A673 (cell line): ENCODE results near the gene BST1. TPM values are rescaled to one million over a fixed set of nuclear protein-coding genes. Genes with fewer than 3 reads are reported as not detected.

Experiments
- BruUV-seq: library from RNA; stranded (reverse); fragments of 400-500 nt; replicated peaks from 2 replicates; lab custom pipeline; 2021; lab: Mats Ljungman, UMichigan
- CTCF ChIA-PET: fragments of 300-600 bp; sonication (Branson Sonifier 250); formaldehyde crosslinking; loops from one replicate; lab custom pipeline; 2022; ENCODE audit warnings: antibody characterized with exemption; lab: Charles Lee
- POLR2A ChIA-PET: fragments of 300-600 bp; sonication (Branson Sonifier 250); formaldehyde crosslinking; loops from one replicate; lab custom pipeline; 2022; ENCODE audit warnings: antibody characterized with exemption; ENCODE audit not compliant: low non-redundant PET; lab: Charles Lee
- DNase-seq: peaks from one replicate; pipeline ENCODE4 v3.0.0-alpha.2; 2015; ENCODE audit warnings: low spot score
- H3K27ac ChIP-seq: fragments of 200-600 bp; sonication (generic); 2 replicates; pipeline ENCODE4 v1.5.1; 2016; ENCODE audit warnings: mixed run types, low read depth, mild to moderate bottlenecking, mixed read lengths, antibody characterized with exemption, low read length; ENCODE audit not compliant: poor library complexity, severe bottlenecking
- H3K27me3 ChIP-seq: fragments of 200-600 bp; sonication (generic); replicated peaks from 2 replicates; pipeline ENCODE4 v1.6.1; 2017; ENCODE audit warnings: mixed run types, low read depth, mild to moderate bottlenecking, mixed read lengths, antibody characterized with exemption, low read length; ENCODE audit not compliant: insufficient read depth, poor library complexity
- H3K36me3 ChIP-seq: fragments of 200-600 bp; sonication (generic); 2 replicates; pipeline ENCODE4 v1.6.1; 2016; ENCODE audit warnings: mixed run types, mild to moderate bottlenecking, mixed read lengths, antibody characterized with exemption, low read length; ENCODE audit not compliant: insufficient read depth, poor library complexity, severe bottlenecking
- H3K4me1 ChIP-seq: fragments of 200-600 bp; sonication (generic); 2 replicates; pipeline ENCODE4 v1.6.1; 2017; ENCODE audit warnings: mixed run types, mild to moderate bottlenecking, mixed read lengths, antibody characterized with exemption, low read length; ENCODE audit not compliant: insufficient read depth, poor library complexity, severe bottlenecking
- H3K4me3 ChIP-seq: fragments of 200-600 bp; sonication (generic); 2 replicates; pipeline ENCODE4 v1.5.1; 2016; ENCODE audit warnings: low read depth, mixed run types, mild to moderate bottlenecking, mixed read lengths, low read length; ENCODE audit not compliant: poor library complexity, severe bottlenecking
- H3K9me3 ChIP-seq: fragments of 200-600 bp; sonication (generic); 2 replicates; pipeline ENCODE4 v1.6.1; 2016; ENCODE audit warnings: mixed run types, low read depth, mild to moderate bottlenecking, mixed read lengths, antibody characterized with exemption, low read length; ENCODE audit not compliant: poor library complexity, severe bottlenecking
- EZH2 ChIP-seq: fragments of 200-600 bp; sonication (generic); IDR thresholded peaks from 2 replicates; pipeline ENCODE4 v1.6.1; 2017; ENCODE audit warnings: borderline replicate concordance, low read depth, mild to moderate bottlenecking, mixed read lengths, antibody characterized with exemption, low read length; ENCODE audit not compliant: poor library complexity, severe bottlenecking
- intact Hi-C: fragments of 100-400 bp; cut with micrococcal nuclease; formaldehyde crosslinking; loops from one replicate; pipeline ENCODE4 v1.10.0; 2022; ENCODE audit not compliant: unreplicated experiment
- total RNA-seq: library from RNA; stranded (reverse); gene quantifications from 2 replicates; pipeline ENCODE4 v1.2.3, GENCODE V29; 2021
- TF ChIP-seq, protein P1 (sequence below): fragments of 300-800, 200-600 bp; sonication (generic); conservative IDR thresholded peaks from 2 replicates; pipeline ENCODE4 v1.5.1; 2017; ENCODE audit warnings: low read depth, mild to moderate bottlenecking, antibody characterized with exemption, low read length, moderate library complexity, mixed read lengths

BST1 gene
- total RNA-seq, 1 experiment from 2014 or later: 2.4 TPM

DNA sequence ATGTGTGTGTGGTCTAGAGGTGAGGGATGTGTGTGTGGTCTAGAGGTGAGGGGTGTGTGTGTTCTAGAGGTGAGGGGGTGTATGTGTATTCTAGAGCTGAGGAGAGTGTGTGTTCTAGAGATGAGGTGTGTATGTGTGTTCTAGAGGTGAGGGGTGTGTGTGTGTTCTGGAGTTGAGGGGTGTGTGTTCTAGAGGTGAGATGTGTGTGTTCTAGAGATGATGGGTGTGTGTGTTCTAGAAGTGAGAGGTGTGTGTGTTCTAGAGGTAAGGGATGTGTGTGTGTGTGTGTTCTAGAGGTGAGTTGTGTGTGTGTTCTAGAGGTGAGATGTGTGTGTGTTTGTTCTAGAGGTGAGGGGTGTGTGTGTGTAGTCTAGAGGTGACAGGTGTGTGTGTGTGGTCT is 1.3 kb downstream of the BST1 start:
- no TSS peak for BruUV-seq
- CTCF ChIA-PET: no interaction called here
- intact Hi-C loops: no loop called here

DNA sequence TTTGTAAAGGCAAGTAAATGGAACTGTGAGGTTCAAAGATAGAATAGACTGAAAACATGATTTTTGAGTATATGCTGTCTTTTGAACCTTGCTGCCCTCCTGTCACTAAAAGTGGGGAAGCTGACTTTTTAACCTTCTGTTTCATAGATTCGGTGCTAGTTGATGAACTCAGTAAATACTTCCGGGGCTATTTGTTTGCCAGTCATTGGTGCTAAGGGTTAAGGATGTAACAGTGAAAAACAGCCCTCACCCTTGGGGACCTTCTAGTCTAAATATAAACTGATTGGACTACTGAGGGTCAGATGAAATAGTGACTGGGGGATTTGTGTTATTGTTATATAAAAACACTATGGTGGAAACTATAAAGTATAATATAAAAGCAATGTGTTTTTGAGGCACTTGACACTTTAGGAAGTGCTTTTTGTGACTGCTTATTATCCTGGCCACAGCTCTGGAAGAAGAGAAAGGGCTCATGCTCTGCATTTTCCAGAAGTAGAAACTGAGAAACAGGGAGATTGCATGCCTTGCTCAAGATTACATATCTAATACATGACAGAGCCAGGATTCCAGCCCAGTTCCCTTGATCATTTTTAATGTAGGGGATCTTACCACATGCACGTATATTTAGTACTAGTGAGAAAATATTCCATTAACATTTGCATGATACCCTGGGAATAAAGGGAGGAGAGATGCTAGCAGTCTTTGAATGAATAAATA is 3.9 kb downstream of the BST1 start:
- H3K36me3 ChIP-seq: no peaks in the 10 kb centered on the region
- H3K9me3 ChIP-seq: no peaks in the 10 kb centered on the region
- ChIA-PET POLR2A (no interaction called here), CTCF (no interaction called here)
- no peak overlapping the region for H3K4me3 ChIP-seq
- BruUV-seq: no TSS peak
- no peak overlapping the region for H3K27ac ChIP-seq
- intact Hi-C loops: no loop called here
- no peak for DNase-seq
- H3K27me3 ChIP-seq: no peaks in the 10 kb centered on the region
- TF ChIP-seq, protein P1, sequence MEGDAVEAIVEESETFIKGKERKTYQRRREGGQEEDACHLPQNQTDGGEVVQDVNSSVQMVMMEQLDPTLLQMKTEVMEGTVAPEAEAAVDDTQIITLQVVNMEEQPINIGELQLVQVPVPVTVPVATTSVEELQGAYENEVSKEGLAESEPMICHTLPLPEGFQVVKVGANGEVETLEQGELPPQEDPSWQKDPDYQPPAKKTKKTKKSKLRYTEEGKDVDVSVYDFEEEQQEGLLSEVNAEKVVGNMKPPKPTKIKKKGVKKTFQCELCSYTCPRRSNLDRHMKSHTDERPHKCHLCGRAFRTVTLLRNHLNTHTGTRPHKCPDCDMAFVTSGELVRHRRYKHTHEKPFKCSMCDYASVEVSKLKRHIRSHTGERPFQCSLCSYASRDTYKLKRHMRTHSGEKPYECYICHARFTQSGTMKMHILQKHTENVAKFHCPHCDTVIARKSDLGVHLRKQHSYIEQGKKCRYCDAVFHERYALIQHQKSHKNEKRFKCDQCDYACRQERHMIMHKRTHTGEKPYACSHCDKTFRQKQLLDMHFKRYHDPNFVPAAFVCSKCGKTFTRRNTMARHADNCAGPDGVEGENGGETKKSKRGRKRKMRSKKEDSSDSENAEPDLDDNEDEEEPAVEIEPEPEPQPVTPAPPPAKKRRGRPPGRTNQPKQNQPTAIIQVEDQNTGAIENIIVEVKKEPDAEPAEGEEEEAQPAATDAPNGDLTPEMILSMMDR: no peak
- peaks cover 24% of the 10 kb centered on the region for H3K4me1 ChIP-seq

More for the DNA sequence above, 1.3 kb downstream of the BST1 start:
- Histone ChIP-seq H3K4me3 (no peak overlapping the region), H3K36me3 (no peaks in the 10 kb centered on the region), H3K27me3 (no peaks in the 10 kb centered on the region), H3K4me1 (peaks cover 24% of the 10 kb centered on the region), H3K27ac (no peak overlapping the region), H3K9me3 (no peaks in the 10 kb centered on the region)
- DNase-seq: no peak
- POLR2A ChIA-PET: no interaction called here
- no peak for TF ChIP-seq EZH2
- TF ChIP-seq, protein P1: no peak

DNA sequence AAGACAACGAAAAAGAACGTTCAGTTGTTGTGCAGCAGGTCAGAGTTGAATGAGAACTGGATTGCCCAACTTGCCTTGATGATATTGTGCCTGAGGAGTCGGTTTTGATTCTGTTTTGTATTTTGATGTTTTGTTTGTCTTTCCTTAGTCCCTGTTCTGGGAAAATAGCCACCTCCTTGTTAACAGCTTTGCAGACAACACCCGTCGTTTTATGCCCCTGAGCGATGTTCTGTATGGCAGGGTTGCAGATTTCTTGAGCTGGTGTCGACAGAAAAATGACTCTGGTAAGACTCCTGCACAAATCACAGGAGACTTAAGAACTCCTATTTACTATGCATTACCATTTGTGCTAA is 4.5 kb downstream of the BST1 start:
- ChIA-PET POLR2A (interaction anchor here (0.5 kb wide), 1 partner anchor 142 kb away, joined by 3 read pairs; no protein-coding TSS in a partner anchor), CTCF (no interaction called here)
- no peaks in the 10 kb centered on the region for H3K36me3 ChIP-seq
- no peak overlapping the region for H3K4me3 ChIP-seq
- DNase-seq: no peak
- no peaks in the 10 kb centered on the region for H3K27me3 ChIP-seq
- no peaks in the 10 kb centered on the region for H3K9me3 ChIP-seq
- no TSS peak for BruUV-seq
- TF ChIP-seq, protein P1: no peak
- no peak for TF ChIP-seq EZH2
- peaks cover 24% of the 10 kb centered on the region for H3K4me1 ChIP-seq
- no peak overlapping the region for H3K27ac ChIP-seq
- intact Hi-C loops: no loop called here
